ENCODE results near the gene SLC25A53.
A peak's percentile ranks its signal among the peaks of the same experiment; 100 is the strongest.
"Not testable (repeated sequence)": the region's sequence is repeated elsewhere in the genome, so short reads cannot be mapped to it uniquely, and the experiment has no call there.

Gene SLC25A53

DNA sequence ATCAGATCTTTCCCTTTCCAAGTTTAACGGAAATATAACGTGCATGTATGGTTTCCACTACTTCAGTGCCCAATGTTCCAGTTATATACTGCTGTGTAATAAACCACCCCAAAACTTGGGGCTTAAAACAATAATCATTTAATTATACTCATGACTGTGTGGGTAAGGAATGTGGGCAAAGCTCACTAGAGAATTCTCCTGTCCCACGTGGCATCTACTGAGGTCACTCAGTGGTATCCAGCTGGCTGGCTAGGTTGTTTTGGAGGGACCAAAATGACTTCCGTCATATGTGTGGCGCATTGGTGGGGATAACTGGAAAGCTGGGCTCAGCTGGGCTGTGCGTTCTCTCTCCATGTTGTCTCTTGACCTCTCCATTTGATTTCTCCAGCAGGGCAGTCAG is 26.0 kb downstream of the SLC25A53 start:
- no peak for DNase-seq

DNA sequence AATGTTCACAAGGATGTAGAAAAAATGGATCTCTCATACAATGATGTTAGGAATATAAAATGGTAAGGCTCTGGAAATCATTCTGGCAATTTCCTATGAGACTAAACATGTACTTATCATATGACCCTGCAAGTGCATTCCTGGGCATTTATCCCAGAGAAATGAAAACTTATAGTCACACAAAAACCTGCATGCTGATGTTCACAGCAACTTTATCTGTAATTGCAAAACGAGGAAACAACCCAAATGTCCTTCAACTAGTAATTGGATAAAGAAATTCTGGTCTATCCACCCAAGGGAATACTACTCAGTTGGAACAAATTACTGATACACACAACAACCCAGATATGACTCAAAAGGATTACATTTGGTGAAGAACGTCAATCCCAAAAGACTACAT is 30.0 kb downstream of the SLC25A53 start:
- no peak for DNase-seq

DNA sequence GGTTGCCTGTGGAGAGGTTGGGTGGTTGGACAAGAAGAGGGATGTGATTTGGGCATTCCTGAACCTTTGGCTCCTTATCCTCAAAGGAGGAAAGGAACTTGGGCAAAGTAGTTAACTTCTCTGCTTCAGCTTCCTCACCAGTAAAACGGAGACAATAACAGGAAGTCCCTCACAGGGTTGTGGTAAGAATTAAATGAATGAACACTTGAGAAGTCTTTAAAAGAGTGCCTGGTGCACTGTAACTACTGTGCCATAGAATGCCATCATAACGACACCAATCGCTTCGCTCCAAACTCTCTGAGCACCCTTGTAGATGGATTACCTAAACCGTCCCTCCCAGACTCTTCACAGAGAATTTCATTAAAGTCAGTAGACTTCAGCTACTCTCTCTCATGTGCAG is 34.0 kb downstream of the SLC25A53 start:
- no peak for DNase-seq

DNA sequence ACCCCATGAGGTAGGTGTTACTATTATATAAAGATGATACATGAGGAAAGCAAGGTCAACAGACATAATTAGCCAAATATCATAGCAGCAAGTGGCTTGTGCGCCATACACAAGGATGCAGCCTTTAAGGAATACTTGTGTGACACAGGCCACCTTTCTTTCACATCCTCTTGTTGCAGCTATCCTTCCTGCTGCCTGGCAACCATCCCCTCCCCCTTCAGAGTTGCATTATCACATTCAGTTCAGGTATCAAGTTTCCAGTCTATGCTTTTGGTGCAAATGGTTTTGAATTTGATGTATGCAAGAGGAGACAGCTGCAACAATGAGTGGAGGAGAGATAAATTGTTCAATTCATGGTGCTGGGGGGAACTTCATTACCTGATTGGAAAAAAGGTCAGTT is 38.0 kb downstream of the SLC25A53 start:
- no peak for DNase-seq

DNA sequence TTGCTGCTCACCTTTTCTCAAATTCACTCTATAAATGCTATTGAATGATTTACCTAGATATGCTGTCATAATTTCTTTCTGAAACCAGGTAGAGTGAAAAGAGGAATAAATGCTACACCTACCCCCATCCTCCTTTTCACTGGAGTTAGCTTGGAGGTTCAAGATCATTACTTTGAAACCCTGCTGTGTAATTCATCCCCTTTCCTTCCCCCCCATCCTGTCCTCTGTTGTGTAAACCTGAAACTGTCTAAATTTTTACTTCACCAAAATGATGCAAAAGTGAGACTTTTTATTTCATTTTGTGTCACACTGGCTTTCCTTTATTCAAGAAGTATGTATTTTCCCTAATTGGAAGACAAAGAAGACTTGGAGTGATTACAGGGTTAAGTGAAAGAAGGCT is 39.0 kb downstream of the SLC25A53 start:
- no peak for DNase-seq

DNA sequence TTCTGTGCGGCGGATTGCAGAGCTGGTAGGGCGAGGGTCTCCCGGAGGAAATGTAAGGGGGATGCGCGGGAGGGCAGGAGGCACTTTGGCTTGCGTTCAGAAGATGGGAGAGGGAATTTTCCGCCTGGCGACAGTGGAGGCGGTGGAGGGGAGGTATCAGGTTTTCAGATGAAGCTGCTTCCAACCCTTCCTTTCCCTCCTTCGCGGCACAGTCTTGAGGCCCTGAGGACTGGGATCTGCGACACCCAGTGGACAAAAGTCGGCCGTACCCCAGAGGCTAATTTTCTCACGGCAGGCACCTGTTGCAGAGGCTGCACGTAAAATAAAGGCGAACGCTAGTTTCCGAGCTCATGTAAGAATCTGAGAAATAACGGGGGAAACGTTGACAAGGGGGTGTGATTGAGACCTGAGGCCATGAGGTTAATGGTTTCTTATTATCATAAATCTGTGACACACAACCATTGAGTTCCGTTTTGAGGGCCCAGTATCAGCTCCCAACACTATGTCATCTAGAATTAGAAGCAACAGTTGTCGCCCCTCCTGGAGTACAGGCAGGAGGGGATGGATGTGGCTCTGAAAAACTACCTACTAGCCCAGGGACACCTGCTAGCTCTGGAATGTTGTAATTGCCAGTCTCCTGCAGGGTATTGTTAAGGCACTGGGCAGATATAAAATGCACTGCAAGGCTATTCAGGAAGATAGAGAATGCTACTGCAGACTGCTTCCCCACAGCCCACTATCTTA is 43.4 kb downstream of the SLC25A53 start:
- peak; percentile 65 for DNase-seq

DNA sequence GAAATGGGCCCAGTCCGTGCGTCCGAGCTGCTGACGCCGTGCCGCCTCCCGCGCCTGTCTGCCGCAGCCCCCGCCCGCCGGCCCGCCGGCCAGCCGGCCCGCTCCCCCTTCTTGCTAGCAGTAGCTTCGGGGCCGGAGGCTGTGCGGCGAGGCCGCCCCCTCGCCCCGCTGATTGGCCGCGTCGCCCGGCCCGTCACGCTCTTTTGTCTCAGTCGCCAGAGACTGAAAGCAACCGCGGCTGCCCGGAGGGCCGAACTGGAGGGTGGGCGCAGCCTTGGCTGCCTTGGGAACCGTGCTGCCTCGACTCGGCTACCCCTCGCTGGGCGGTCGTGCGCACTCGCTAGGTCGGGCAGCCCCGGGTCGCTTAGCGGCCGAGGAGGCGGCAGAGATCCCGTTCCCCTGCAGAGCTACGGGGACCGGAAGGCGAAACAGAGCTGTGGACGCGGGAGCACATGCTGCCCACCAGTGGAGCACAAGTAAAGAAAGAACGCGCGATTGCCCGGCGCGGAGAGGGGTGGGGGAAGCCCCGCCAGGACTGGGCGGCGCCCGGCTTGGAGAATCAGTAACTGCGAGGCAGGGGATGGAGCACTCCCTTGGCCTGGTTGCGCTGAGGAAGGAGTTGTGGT is 44.4 kb downstream of the SLC25A53 start, which contains the start of gene ZCCHC18:
Gene ZCCHC18, plus strand, starts transcription at position 198 of the 626 bp plus-strand sequence. CDS start 1,589 bp downstream, outside the sequence.
- peak; percentile 46 for DNase-seq

DNA sequence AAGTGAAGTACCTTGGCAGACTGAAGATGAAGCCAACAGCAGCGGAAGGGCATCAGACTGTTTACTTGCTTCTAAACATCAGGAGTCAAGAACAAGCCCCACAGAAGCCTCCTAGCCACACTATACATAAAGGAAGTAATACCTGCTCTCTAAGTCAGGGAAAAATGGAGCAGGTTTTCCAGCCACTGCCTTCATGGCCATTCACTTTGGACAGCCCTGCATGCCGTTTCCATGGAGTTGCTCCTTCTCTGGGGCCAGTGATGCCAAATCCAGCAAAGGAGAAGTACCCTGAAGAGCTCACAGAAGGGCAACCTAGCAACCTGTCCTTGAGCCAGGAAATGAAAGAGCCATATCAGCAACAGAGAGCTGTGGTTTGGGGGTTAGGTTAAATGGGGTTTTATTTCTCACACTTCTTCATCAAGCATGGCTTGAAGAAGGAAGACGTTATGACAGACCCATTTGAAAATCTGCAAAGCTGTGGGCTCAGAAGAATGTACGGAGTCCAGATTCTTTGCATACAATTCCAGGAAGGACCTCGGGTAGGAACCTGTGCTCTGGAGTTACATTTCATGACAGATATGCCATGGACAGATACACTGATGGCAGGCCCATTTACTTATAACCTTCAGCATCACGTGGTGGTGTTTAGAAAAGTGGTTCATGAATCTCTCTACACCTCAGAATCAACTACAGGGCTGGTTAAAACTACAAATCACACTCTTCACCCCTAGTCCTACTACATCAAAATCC is 46.1 kb downstream of the SLC25A53 start:
- DNase-seq = peak; percentile 24

DNA sequence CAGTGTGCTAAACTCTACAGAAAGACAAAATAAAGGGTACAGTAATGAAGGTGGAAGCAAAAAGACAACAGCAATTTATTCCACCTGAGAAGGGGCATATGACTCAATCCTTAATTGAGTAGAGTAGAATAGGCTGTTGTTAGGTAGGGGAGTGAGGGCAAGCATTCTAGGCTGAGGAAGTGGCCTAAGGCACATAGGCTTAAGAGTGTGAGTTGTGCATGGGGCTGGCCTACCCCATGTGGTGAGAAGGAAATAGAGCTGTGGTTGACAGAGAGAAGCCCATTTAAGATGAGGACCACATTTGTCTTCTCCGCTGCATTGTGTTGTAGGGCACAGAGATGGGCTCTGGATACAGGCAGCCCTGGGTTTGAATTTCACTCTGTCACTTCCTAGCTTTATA is 47.9 kb downstream of the SLC25A53 start:
- DNase-seq = no peak

DNA sequence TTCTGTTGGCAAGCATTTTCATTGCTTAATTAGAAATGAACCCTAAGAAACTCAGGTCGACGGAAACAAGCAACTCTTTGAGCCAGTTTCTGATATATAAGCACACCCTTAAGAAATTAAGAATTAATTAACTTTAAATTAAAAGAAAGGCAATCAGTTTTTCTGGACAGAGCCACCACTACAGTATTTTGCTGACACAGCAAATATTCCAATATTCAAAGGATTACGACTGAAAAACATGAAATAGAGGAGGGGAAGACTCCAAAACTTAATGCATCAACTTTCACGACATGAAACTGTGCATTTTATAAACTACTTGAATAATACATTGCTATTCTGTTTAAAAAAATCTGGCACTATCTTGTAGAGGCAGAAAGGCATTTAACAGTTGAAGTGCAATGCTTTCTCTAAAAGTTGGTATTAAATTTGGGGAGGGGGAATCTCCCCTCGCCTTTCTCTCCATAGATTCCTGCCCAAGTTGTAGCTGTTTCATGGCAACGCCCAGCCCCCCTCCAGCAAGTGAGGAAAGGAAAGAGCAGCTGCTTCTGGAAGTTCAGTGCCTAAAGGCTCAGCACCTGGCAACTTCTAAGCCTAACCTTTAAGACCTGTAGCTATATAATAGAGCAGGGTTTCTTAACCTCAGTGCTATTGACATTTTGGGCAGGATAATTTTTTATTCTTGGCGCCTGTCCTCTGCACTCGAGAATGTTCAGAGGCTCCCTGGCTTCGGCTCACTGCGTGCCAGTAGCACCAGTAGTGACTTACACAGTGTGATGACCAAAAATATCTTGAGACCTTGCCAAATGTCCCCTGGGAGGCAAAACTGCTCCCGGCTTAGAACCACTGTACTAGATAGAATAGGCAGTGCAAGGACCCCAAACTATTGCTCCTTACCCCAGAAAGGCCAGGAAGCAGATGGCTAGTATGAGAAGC is 51.2 kb downstream of the SLC25A53 start:
- DNase-seq = no peak

DNA sequence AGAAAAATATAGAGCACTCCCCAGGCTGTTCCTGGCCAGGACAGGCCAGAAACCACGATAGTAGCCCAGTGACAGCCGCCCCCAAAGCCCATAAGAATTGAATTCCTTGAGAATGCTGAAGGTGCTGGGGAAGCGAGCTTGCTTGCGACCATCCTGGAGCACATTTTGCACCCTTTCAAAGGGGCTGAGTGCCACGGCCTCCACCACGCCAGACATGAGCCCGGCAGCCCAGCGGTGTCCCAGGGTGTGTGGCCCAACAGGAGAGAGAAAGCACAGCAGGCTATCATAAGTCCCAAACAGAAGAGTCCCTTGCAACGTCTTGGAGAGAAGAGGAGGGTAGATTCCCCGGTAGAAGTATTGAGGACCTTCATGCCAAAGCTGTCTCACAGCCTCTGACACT is 52.1 kb downstream of the SLC25A53 start:
- DNase-seq = no peak

DNA sequence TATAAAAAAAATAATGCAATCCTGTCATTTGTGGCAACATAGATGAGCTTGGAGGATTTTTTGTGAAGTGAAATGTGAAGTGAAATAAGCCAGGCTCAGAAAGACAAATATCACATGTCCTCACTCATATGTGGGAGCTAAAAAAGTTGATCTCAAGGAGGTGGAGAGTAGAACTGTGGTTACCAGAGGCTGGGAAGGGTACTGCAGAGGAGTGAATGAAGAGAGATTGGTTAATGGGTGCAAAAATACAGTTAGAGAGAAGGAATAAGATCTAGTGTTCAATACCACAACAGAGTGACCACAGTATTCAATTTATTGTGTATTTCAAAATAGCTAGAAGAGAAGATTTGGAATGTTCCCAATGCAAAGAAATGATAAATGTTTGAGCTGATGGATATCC is 57.9 kb downstream of the SLC25A53 start:
- DNase-seq = no peak

DNA sequence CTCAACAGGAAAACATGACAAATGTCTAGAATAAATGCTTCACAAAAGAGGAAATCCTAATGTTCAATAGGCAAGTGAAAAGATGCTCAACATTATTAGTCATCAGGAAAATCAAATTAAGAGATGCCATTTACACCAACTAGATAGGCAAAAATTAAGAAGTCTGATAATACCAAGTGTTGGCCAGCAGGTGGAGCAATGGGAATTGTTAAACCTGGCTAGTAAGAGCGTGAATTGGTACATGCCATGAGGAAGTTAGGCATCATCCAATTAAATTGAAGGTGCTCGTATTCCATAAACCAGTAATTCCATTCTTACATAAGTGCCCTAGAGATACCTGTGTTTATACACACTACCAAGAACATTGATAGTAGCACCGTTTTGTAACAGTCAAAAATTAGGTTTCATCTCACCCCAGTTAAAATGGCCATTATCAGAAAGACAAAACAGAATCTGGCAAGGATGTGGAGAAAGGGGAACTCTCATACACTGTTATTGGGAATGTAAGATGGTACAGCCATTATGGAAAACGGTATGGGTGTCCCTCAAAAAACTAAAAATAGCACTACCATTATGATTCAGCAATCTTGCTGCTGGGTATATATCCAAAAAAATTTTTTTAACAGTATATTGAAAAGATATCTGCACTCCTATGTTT is 58.5 kb downstream of the SLC25A53 start:
- DNase-seq = peak; percentile 77

DNA sequence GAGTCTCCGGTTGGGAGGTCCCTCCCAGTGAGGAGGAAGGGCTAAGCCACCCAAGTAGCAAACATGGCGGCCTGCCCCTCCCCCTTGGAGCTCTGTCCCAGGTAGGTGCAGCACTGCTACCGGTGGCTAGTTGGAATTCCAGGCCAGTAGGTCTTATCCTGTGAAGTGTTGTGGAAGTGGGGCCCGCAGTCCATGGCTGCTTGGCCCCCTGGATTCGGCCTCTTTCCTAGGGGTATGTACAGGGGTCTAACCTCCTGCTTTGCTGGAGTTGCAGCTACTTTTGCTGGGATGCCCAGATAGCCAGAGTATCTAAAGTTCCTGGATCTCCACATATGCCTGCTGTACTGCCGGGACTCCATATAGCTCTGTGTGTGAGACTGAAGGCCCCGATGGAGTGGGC is 70.9 kb downstream of the SLC25A53 start:
- DNase-seq = no peak

DNA sequence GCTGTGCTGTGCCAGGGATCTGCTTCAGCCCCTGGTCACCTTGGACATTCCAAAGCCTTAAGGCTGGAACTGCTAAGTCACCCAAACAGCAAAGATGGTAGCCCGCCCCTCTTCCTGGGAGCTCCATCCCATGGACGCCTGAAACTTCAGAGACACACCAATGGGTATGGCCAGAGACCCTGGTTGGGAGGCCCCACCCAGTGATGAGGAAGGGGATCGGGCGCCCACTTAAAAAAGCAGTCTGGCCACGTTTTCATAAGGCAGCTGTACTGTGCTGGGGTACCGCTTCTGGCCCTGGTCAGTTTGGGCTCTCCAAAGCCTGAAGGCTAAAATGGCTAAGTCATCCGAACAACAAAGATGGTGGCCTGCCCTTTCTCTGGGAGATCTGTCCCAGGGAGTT is 71.3 kb downstream of the SLC25A53 start:
- DNase-seq = no peak

DNA sequence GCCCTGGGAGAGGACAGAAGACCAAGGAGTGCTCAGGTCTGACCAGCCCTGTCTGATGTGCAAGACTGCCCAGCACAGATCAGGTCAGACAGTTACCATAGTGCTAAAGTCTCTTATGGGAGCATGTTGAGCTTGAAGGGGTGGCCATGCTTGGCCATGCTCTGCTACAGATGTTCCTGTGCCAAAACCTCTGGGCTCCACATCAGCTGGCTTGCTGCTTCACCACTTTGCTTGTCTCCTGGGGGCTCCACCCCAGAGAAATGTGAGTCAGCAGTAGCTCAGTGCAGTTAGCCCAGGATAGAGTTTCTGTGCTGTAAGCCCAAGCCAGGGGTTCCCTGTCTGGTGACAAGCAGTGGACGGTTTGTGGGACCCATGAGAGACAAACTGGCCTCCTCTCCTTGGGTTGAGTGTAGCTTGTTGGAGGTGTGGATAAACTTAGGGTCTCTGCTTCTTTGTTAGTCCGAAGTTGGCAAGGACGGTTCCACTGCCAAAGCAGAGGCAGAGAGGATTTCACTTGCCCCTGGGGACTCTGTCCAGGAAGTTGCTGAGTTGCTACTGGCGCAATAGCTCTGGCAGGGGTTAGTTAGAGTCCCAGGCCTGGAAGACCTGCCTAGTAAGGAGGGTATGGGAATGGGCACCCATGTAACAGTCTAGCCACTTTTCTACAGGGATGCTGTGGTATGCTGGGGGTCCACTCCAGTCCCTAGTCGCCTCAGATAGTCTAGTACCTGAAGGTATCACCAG is 72.1 kb downstream of the SLC25A53 start:
- DNase-seq = no peak

DNA sequence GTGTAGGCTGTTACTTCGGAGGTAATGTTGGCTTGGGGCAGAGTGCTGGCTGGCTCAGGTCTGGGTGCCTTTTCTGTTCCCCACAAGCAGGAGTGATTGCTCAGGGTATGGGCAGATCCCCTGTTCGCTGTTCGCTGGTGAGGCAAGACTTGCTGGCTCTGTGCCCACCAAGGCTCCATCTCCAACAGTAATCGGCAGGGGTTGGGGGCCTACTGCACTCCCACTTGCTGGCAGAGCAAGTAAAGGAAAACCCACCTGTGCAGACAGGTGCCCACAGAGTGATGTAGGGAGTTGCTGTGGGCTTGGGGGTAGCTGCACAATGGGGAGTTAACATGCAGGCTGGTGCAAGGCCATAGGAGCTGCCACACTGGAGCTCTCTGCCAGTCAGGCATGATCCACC is 72.7 kb downstream of the SLC25A53 start:
- no peak for DNase-seq

DNA sequence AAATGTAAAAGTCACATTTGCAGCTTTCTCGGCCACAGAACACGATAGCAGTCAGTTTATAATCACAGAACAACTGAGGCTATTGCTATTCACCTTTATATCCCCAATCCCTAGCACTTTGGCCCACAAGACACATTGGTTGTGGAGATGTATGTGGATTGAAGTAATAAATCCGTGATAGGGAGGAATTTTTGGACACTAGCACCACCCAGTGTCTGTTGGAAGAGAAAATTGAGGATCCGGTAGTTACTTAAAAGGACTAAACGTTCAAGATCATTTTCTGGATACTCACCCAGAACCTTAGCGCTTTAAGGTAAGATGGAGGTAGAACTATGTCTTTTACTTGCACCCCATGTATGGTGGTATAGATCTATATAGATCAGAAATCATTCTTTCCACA is 79.0 kb downstream of the SLC25A53 start:
- not testable (repeated sequence) for DNase-seq

DNA sequence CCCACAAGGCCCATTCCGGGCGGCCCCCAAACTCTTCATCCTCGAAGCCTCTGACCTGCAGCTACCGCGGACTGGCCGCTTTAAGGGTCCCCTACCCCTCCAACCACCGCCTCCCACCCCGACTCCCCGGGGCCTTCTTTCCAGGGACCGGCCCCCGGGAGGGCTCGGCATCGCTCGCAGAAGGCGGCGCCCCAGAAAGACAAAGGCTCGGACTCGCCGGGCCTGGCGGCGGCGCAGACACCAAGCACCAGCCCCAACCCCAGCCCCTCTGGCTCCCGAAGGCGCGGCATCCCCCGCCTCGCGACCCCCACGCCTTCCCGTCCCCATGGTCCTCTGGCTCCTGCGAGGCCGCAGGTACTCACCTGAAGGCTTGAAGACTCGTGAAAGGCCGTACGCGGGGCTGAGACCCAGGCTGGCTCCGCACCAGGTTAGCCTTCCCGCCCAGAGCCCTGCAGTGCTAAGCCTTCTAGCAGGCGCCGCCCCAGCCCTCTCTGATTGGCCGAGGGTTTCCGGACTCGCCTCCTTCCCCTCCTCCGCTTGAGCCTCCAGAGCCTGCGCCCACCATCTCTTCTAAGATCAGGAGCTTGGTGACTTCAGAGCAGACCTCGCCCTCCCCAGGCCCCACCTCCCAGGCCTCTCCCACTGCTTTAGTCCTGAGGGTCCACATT is 80.9 kb downstream of the SLC25A53 start, which contains the start of gene TMSB15C:
Gene TMSB15C, minus strand, starts transcription at position 459 of the 668 bp plus-strand sequence.
- DNase-seq = not testable (repeated sequence)

DNA sequence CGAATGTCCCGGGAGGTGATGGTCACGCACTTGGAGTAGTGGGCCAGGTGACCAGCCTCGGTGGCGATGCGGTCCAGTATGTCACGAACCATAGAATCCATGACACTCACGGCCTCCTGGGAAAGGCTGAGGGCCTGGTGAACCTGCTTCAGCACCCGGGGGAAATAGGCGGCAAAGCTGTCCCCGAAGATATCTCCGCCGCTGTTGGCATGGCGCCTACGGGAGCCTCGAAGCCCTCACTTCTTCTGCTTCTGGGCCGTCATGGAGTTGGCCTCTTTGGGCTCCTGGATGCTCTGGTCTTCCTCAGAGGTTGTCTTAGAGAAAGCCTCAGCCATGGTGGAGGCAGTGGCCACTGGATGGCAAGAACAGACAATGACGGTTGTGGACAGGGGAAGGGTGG is 94.2 kb downstream of the SLC25A53 start:
- DNase-seq = not testable (repeated sequence)

DNA sequence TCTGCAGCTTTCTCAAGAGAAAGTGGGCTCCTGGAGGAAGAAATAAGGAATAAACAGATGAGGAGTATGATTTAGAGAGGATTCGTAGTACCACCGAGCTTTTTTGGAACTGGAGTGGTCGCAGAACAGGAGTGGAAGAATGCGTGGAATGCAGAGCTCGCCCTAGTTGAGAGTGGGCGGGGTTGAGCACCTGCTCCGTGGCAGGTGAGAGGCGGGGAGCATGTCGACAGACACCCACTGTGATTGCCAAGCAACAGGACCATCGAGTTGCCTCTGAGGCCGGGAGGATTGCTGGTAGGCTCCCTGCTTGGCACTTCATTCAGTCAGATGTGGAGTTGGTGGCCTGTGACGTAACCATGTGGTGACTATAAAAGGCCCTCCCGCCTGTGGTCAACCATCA is 101.9 kb downstream of the SLC25A53 start:
- DNase-seq = not testable (repeated sequence)

All from CD4-positive, alpha-beta T cell treated with Interleukin-17A for 4 hours (primary cell).